Activated naive CD4-positive, alpha-beta T cell treated with anti-CD3 and anti-CD28 coated beads, Interleukin-2, amount 50 U/mL, for 72 hours (primary cell): ENCODE measurements around the gene FAM170A. TPM values are rescaled to one million over a fixed set of nuclear protein-coding genes. Genes with fewer than 3 reads are reported as not detected.

ENCODE experiments used
- ATAC-seq, 2 donors: fragments of 150-1000 bp; cut with Tn5 transposase; 2 replicates each; pipeline ENCODE4 v1.10.0; 2021; ENCODE audit warnings: mild to moderate bottlenecking in 2 of 2, moderate library complexity in 2 of 2
- DNase-seq, 2 donors: peaks; one replicate each; pipeline ENCODE4 v3.0.0; 2021 to 2022; ENCODE audit warnings: low spot score in 2 of 2
- H3K27ac Mint-ChIP-seq, 2 donors: one replicate each; pipeline ENCODE4 v1.8.0; 2022; ENCODE audit warnings: mild to moderate bottlenecking in 2 of 2, mixed read lengths in 2 of 2
- H3K36me3 Mint-ChIP-seq, 2 donors: one replicate each; pipeline ENCODE4 v1.8.0; 2022; ENCODE audit warnings: mixed read lengths in 2 of 2
- H3K9me3 Mint-ChIP-seq, 2 donors: one replicate each; pipeline ENCODE4 v1.8.0; 2022; ENCODE audit warnings: mixed read lengths in 2 of 2
- total RNA-seq, 2 donors: library from RNA; stranded (reverse); gene quantifications; one replicate each; pipeline ENCODE4 v1.2.3, GENCODE V29; 2022

The FAM170A gene
- not detected for total RNA-seq

- DNase-seq = no peak
- no peak for ATAC-seq
- Mint-ChIP-seq H3K36me3 (no peaks in the 10 kb centered on the region), H3K27ac (no peak within 1 kb of the TSS), H3K9me3 (no peaks in the 10 kb centered on the region)
Measured at GRCh38 chr5:119629339-119629738, at the start of gene FAM170A. FAM170A (plus strand) TSS chr5:119629558; CDS start chr5:119629769, 211 bp downstream.

GRCh38 chr5:119582987-119583386 is 46.4 kb upstream of the FAM170A start:
- Mint-ChIP-seq H3K27ac (no peak overlapping the region), H3K36me3 (no peaks in the 10 kb centered on the region), H3K9me3 (no peaks in the 10 kb centered on the region)
- DNase-seq (no peak), ATAC-seq (no peak)

GRCh38 chr5:119583684-119584083 is 45.7 kb upstream of the FAM170A start:
- no peak overlapping the region for H3K27ac Mint-ChIP-seq
- DNase-seq (no peak), ATAC-seq (no peak)
- no peaks in the 10 kb centered on the region for H3K36me3 Mint-ChIP-seq
- H3K9me3 Mint-ChIP-seq = no peaks in the 10 kb centered on the region

GRCh38 chr5:119596046-119596445 is 33.3 kb upstream of the FAM170A start:
- H3K9me3 Mint-ChIP-seq = peaks cover 9 to 14% of the 10 kb centered on the region in 2 donors
- DNase-seq = no peak
- H3K27ac Mint-ChIP-seq = no peak overlapping the region
- peaks cover 0 to 6% of the 10 kb centered on the region in 2 donors for H3K36me3 Mint-ChIP-seq
- no peak for ATAC-seq

GRCh38 chr5:119597728-119598298 is 31.5 kb upstream of the FAM170A start:
- no peak for ATAC-seq
- no peak for DNase-seq
- Mint-ChIP-seq H3K9me3 (peaks cover 5 to 8% of the 10 kb centered on the region in 2 donors), H3K27ac (no peak overlapping the region), H3K36me3 (no peaks in the 10 kb centered on the region)

GRCh38 chr5:119613937-119614336 is 15.4 kb upstream of the FAM170A start:
- no peak for DNase-seq

GRCh38 chr5:119614838-119615237 is 14.5 kb upstream of the FAM170A start:
- no peak overlapping the region for H3K27ac Mint-ChIP-seq
- ATAC-seq (no peak), DNase-seq (no peak)
- no peaks in the 10 kb centered on the region for H3K36me3 Mint-ChIP-seq
- no peaks in the 10 kb centered on the region for H3K9me3 Mint-ChIP-seq

More at GRCh38 chr5:119613937-119614336, 15.4 kb upstream of the FAM170A start:
- no peak for ATAC-seq
- Mint-ChIP-seq H3K36me3 (no peaks in the 10 kb centered on the region), H3K27ac (no peak overlapping the region), H3K9me3 (no peaks in the 10 kb centered on the region)

GRCh38 chr5:119626086-119626485 is 3.3 kb upstream of the FAM170A start:
- ATAC-seq (no peak), DNase-seq (no peak)
- Mint-ChIP-seq H3K9me3 (peaks cover 4 to 14% of the 10 kb centered on the region in 2 donors), H3K36me3 (no peaks in the 10 kb centered on the region), H3K27ac (no peak overlapping the region)

GRCh38 chr5:119630752-119631440 is 1.5 kb downstream of the FAM170A start:
- H3K27ac Mint-ChIP-seq = no peak overlapping the region

GRCh38 chr5:119631660-119632059 is 2.3 kb downstream of the FAM170A start:
- ATAC-seq = no peak
- no peaks in the 10 kb centered on the region for H3K9me3 Mint-ChIP-seq
- DNase-seq = no peak
- no peak overlapping the region for H3K27ac Mint-ChIP-seq
- no peaks in the 10 kb centered on the region for H3K36me3 Mint-ChIP-seq

More at GRCh38 chr5:119630752-119631440, 1.5 kb downstream of the FAM170A start:
- ATAC-seq (no peak), DNase-seq (no peak)
- Mint-ChIP-seq H3K9me3 (no peaks in the 10 kb centered on the region), H3K36me3 (no peaks in the 10 kb centered on the region)

- ATAC-seq = no peak
- Mint-ChIP-seq H3K9me3 (no peaks in the 10 kb centered on the region), H3K27ac (no peak overlapping the region), H3K36me3 (no peaks in the 10 kb centered on the region)
- DNase-seq = no peak
Measured at GRCh38 chr5:119651486-119651885, 22.1 kb downstream of the FAM170A start.

GRCh38 chr5:119655061-119655460 is 25.7 kb downstream of the FAM170A start:
- ATAC-seq (no peak), DNase-seq (no peak)
- H3K36me3 Mint-ChIP-seq = no peaks in the 10 kb centered on the region
- no peaks in the 10 kb centered on the region for H3K9me3 Mint-ChIP-seq
- no peak overlapping the region for H3K27ac Mint-ChIP-seq

GRCh38 chr5:119656023-119656422 is 26.7 kb downstream of the FAM170A start:
- ATAC-seq = no peak
- Mint-ChIP-seq H3K27ac (no peak overlapping the region), H3K36me3 (no peaks in the 10 kb centered on the region), H3K9me3 (no peaks in the 10 kb centered on the region)
- DNase-seq = no peak

- Mint-ChIP-seq H3K36me3 (no peaks in the 10 kb centered on the region), H3K9me3 (peaks cover 0 to 8% of the 10 kb centered on the region in 2 donors), H3K27ac (no peak overlapping the region)
- ATAC-seq = no peak
- no peak for DNase-seq
Measured at GRCh38 chr5:119666542-119666941, 37.2 kb downstream of the FAM170A start.

- DNase-seq (no peak), ATAC-seq (no peak)
- Mint-ChIP-seq H3K9me3 (peaks cover 0 to 7% of the 10 kb centered on the region in 2 donors), H3K36me3 (no peaks in the 10 kb centered on the region), H3K27ac (no peak overlapping the region)
Measured at GRCh38 chr5:119678351-119679028, 49.1 kb downstream of the FAM170A start.

- ATAC-seq = no peak
- Mint-ChIP-seq H3K36me3 (no peaks in the 10 kb centered on the region), H3K27ac (no peak overlapping the region), H3K9me3 (peaks cover 4 to 5% of the 10 kb centered on the region in 2 donors)
- no peak for DNase-seq
Measured at GRCh38 chr5:119680080-119680479, 50.7 kb downstream of the FAM170A start.

GRCh38 chr5:119681734-119682133 is 52.4 kb downstream of the FAM170A start:
- ATAC-seq (no peak), DNase-seq (no peak)
- no peak overlapping the region for H3K27ac Mint-ChIP-seq
- H3K36me3 Mint-ChIP-seq = no peaks in the 10 kb centered on the region
- H3K9me3 Mint-ChIP-seq = peaks cover 4 to 5% of the 10 kb centered on the region in 2 donors
